K562 (cell line): ENCODE results near the gene TEX54. TPM values are rescaled to one million over a fixed set of nuclear protein-coding genes. Genes with fewer than 3 reads are reported as not detected.
"Not testable (repeated sequence)": the region's sequence is repeated elsewhere in the genome, so short reads cannot be mapped to it uniquely, and the experiment has no call there.

ENCODE experiments used
- ATF3 ChIP-seq, 2 experiments: fragments of 450-650 bp in 1 of 2; sonication (generic) in 1 of 2; formaldehyde crosslinking in 1 of 2; IDR thresholded peaks in 1 of 2; conservative IDR thresholded peaks in 1 of 2; 2 replicates each; pipeline versions ENCODE4 v1.6.1 to v1.8.1; 2016 to 2023; ENCODE audit warnings: mild to moderate bottlenecking in 2 of 2, moderate library complexity in 2 of 2, inconsistent platforms in 1 of 2, missing genetic modification reagents in 1 of 2
- CEBPG ChIP-seq, 3 experiments: fragments of 200-800 bp in 1 of 3; sonication (Bioruptor generic) in 1 of 3; sonication (generic) in 1 of 3; formaldehyde crosslinking in 1 of 3; IDR thresholded peaks in 2 of 3; conservative IDR thresholded peaks in 1 of 3; 2 replicates each; pipeline versions ENCODE4 v1.6.1 to v1.8.0; 2016 to 2022; ENCODE audit warnings: missing compliant biosample characterization in 2 of 3, missing genetic modification characterization in 2 of 3, mild to moderate bottlenecking in 1 of 3, missing genetic modification reagents in 1 of 3
- FOXA3 ChIP-seq, 2 experiments: fragments of 450-650 bp in 1 of 2; sonication (generic) in 1 of 2; formaldehyde crosslinking; IDR thresholded peaks in 1 of 2; conservative IDR thresholded peaks in 1 of 2; 2 replicates each; pipeline versions ENCODE4 v1.4.0 to v1.8.0; 2020 to 2022; ENCODE audit warnings: mild to moderate bottlenecking in 2 of 2, missing genetic modification reagents in 1 of 2
- PRPF4 ChIP-seq: fragments of 200-400 bp; formaldehyde crosslinking; IDR thresholded peaks from one replicate; pipeline ENCODE4 v1.6.1; 2017; ENCODE audit warnings: low read length, low read depth, mild to moderate bottlenecking; ENCODE audit not compliant: insufficient read depth, poor library complexity, severe bottlenecking
- RBFOX2 ChIP-seq: fragments of 200-400 bp; formaldehyde crosslinking; IDR thresholded peaks from 2 replicates; pipeline ENCODE4 v1.6.1; 2017; ENCODE audit warnings: low read depth, mild to moderate bottlenecking, low read length, moderate library complexity
- STAT6 ChIP-seq: sonication (generic); formaldehyde crosslinking; IDR thresholded peaks from 2 replicates; pipeline ENCODE4 v1.8.1; 2023; ENCODE audit warnings: mild to moderate bottlenecking, missing genetic modification reagents
- ZBTB7A ChIP-seq: IDR thresholded peaks from 2 replicates; pipeline ENCODE4 v1.6.1; 2011; ENCODE audit warnings: low read depth, mild to moderate bottlenecking, low read length, moderate library complexity, borderline replicate concordance; ENCODE audit not compliant: control insufficient read depth
- ZNF165 ChIP-seq: fragments of 250-450 bp; sonication (Bioruptor Pico); IDR thresholded peaks from 2 replicates; pipeline ENCODE4 v1.4.0; 2020; ENCODE audit warnings: borderline replicate concordance
- polyA plus RNA-seq, 8 experiments: library from polyadenylated mRNA; depleted of rRNA in 4 of 8; stranded (reverse) in 5 of 8; unstranded in 3 of 8; fragments of >200 nt; fragmentation: Nextera tagmentation in 2 of 8; fragmentation: Illumina TruSeq in 1 of 8; extraction: Ambion mirVana in 2 of 8; extraction: Trizol in 1 of 8; gene quantifications; 2 replicates each; pipeline versions ENCODE4 v1.2.1 to v1.2.3, GENCODE V29; 2011 to 2014; ENCODE audit warnings: inconsistent platforms in 1 of 8, missing spikeins in 1 of 8
- total RNA-seq, 7 experiments: library from RNA; depleted of rRNA in 6 of 7; stranded (reverse); fragments of >200 nt in 6 of 7; fragmentation: Illumina TruSeq in 2 of 7; extraction: Trizol in 2 of 7; gene quantifications; 2 replicates each; pipeline versions ENCODE4 v1.2.1 to v1.2.3, GENCODE V29; 2011 to 2021; ENCODE audit warnings: low replicate concordance in 1 of 7
- TF ChIP-seq, protein P1 (sequence below): fragments of 450-650 bp; IDR thresholded peaks from 2 replicates; pipeline ENCODE4 v1.6.1; 2016; ENCODE audit warnings: mild to moderate bottlenecking, moderate library complexity

The TEX54 gene
- total and polyA plus RNA-seq, 9 of the 15 experiments (the other 6 are each of a cell fraction or from before 2014, with no cell fraction given): not detected

GRCh38 chr11:62840721-62841360, 8.2 kb upstream of the TEX54 start (continued):
- TF ChIP-seq, protein P1, sequence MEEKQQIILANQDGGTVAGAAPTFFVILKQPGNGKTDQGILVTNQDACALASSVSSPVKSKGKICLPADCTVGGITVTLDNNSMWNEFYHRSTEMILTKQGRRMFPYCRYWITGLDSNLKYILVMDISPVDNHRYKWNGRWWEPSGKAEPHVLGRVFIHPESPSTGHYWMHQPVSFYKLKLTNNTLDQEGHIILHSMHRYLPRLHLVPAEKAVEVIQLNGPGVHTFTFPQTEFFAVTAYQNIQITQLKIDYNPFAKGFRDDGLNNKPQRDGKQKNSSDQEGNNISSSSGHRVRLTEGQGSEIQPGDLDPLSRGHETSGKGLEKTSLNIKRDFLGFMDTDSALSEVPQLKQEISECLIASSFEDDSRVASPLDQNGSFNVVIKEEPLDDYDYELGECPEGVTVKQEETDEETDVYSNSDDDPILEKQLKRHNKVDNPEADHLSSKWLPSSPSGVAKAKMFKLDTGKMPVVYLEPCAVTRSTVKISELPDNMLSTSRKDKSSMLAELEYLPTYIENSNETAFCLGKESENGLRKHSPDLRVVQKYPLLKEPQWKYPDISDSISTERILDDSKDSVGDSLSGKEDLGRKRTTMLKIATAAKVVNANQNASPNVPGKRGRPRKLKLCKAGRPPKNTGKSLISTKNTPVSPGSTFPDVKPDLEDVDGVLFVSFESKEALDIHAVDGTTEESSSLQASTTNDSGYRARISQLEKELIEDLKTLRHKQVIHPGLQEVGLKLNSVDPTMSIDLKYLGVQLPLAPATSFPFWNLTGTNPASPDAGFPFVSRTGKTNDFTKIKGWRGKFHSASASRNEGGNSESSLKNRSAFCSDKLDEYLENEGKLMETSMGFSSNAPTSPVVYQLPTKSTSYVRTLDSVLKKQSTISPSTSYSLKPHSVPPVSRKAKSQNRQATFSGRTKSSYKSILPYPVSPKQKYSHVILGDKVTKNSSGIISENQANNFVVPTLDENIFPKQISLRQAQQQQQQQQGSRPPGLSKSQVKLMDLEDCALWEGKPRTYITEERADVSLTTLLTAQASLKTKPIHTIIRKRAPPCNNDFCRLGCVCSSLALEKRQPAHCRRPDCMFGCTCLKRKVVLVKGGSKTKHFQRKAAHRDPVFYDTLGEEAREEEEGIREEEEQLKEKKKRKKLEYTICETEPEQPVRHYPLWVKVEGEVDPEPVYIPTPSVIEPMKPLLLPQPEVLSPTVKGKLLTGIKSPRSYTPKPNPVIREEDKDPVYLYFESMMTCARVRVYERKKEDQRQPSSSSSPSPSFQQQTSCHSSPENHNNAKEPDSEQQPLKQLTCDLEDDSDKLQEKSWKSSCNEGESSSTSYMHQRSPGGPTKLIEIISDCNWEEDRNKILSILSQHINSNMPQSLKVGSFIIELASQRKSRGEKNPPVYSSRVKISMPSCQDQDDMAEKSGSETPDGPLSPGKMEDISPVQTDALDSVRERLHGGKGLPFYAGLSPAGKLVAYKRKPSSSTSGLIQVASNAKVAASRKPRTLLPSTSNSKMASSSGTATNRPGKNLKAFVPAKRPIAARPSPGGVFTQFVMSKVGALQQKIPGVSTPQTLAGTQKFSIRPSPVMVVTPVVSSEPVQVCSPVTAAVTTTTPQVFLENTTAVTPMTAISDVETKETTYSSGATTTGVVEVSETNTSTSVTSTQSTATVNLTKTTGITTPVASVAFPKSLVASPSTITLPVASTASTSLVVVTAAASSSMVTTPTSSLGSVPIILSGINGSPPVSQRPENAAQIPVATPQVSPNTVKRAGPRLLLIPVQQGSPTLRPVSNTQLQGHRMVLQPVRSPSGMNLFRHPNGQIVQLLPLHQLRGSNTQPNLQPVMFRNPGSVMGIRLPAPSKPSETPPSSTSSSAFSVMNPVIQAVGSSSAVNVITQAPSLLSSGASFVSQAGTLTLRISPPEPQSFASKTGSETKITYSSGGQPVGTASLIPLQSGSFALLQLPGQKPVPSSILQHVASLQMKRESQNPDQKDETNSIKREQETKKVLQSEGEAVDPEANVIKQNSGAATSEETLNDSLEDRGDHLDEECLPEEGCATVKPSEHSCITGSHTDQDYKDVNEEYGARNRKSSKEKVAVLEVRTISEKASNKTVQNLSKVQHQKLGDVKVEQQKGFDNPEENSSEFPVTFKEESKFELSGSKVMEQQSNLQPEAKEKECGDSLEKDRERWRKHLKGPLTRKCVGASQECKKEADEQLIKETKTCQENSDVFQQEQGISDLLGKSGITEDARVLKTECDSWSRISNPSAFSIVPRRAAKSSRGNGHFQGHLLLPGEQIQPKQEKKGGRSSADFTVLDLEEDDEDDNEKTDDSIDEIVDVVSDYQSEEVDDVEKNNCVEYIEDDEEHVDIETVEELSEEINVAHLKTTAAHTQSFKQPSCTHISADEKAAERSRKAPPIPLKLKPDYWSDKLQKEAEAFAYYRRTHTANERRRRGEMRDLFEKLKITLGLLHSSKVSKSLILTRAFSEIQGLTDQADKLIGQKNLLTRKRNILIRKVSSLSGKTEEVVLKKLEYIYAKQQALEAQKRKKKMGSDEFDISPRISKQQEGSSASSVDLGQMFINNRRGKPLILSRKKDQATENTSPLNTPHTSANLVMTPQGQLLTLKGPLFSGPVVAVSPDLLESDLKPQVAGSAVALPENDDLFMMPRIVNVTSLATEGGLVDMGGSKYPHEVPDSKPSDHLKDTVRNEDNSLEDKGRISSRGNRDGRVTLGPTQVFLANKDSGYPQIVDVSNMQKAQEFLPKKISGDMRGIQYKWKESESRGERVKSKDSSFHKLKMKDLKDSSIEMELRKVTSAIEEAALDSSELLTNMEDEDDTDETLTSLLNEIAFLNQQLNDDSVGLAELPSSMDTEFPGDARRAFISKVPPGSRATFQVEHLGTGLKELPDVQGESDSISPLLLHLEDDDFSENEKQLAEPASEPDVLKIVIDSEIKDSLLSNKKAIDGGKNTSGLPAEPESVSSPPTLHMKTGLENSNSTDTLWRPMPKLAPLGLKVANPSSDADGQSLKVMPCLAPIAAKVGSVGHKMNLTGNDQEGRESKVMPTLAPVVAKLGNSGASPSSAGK: peak; percentile 48; the same call in 1 of the 2 replicates
- TF ChIP-seq ZBTB7A: peak; percentile 67; the same call in 1 of the 2 replicates
- not testable (repeated sequence) for TF ChIP-seq ATF3 (IDR thresholded peaks at IDR 0.05)
- TF ChIP-seq ATF3 (CRISPR knock-in tag; conservative IDR thresholded peaks at IDR 0.05): peak; percentile 80
- peak; percentile 93 for TF ChIP-seq RBFOX2
- TF ChIP-seq CEBPG (CRISPR knock-in tag; IDR thresholded peaks at IDR 0.05): 0 out of 2 replicates have a peak, but pooled peaks have one; percentile 16
- TF ChIP-seq CEBPG (tag; conservative IDR thresholded peaks at IDR 0.05 in 1 of 2, IDR thresholded peaks at IDR 0.05 in 1 of 2): peak; percentile 31 to 71; a peak in 2 of 4 replicates
- 0 out of 2 replicates have a peak, but pooled peaks have one; percentile 15 for TF ChIP-seq ZNF165
- peak; percentile 68 for TF ChIP-seq PRPF4
- TF ChIP-seq FOXA3 (CRISPR knock-in tag; conservative IDR thresholded peaks at IDR 0.05 in 1 of 2, IDR thresholded peaks at IDR 0.05 in 1 of 2): 0 out of 4 replicates have a peak, but pooled peaks of 1 of the 2 experiments have one; percentile 15
- peak; percentile 44; the same call in 1 of the 2 replicates for TF ChIP-seq STAT6 (CRISPR knock-in tag)
